Fibroblast of upper back skin (primary cell): ENCODE results near the gene PRELID3B.

ENCODE experiments used
- DNase-seq: peaks from one replicate; pipeline ENCODE4 v3.0.0-alpha.2; 2013

PRELID3B gene

GRCh38 chr20:59007665-59008511 lies 34.7 kb downstream of the PRELID3B start:
- no peak for DNase-seq

GRCh38 chr20:59006864-59007664 lies 35.5 kb downstream of the PRELID3B start, which contains the start of gene CTSZ:
Gene CTSZ, minus strand, starts transcription at chr20:59007254. Its CDS starts 126 bp downstream, at chr20:59007128.
- peak; percentile 24 for DNase-seq

GRCh38 chr20:59006167-59006863 lies 36.3 kb downstream of the PRELID3B start:
- no peak for DNase-seq

GRCh38 chr20:59005523-59006166 lies 36.9 kb downstream of the PRELID3B start:
- no peak for DNase-seq

- DNase-seq: no peak
These were observed 37.6 kb downstream of the PRELID3B start for GRCh38 chr20:59004763-59005522.

- DNase-seq: no peak
These were observed 38.2 kb downstream of the PRELID3B start for GRCh38 chr20:59004493-59004762.

- DNase-seq: no peak
These were observed 38.6 kb downstream of the PRELID3B start for GRCh38 chr20:59003836-59004492.

- DNase-seq: no peak
These were observed 39.6 kb downstream of the PRELID3B start for GRCh38 chr20:59002874-59003399.

GRCh38 chr20:59002388-59002787 lies 40.2 kb downstream of the PRELID3B start:
- DNase-seq: no peak

- DNase-seq: no peak
These were observed 41.0 kb downstream of the PRELID3B start for GRCh38 chr20:59001449-59002171.

- DNase-seq: no peak
These were observed 41.5 kb downstream of the PRELID3B start for GRCh38 chr20:59001068-59001448.

GRCh38 chr20:59000326-59000725 lies 42.3 kb downstream of the PRELID3B start:
- no peak for DNase-seq

- no peak for DNase-seq
These were observed 43.9 kb downstream of the PRELID3B start for GRCh38 chr20:58998656-58999055.

GRCh38 chr20:58997141-58997770 lies 45.3 kb downstream of the PRELID3B start:
- DNase-seq: no peak

- DNase-seq: no peak
These were observed 46.4 kb downstream of the PRELID3B start for GRCh38 chr20:58996226-58996611.

- no peak for DNase-seq
These were observed 46.9 kb downstream of the PRELID3B start for GRCh38 chr20:58995461-58996225.

GRCh38 chr20:58994390-58995159 lies 48.0 kb downstream of the PRELID3B start:
- no peak for DNase-seq
